Tibial nerve (tissue), 4 donors: ENCODE data around the gene WFDC6. TPM values are rescaled to one million over a fixed set of nuclear protein-coding genes. Genes with fewer than 3 reads are reported as not detected.
A peak's percentile ranks its signal among the peaks of the same experiment; 100 is the strongest.

Source experiments
- DNase-seq, 2 donors: peaks; one replicate each; pipeline ENCODE4 v3.0.0-alpha.2; 2019; ENCODE audit warnings: low spot score in 2 of 2
- H3K27ac ChIP-seq, 4 donors: fragments of 200-600 bp; sonication (generic) in 3 of 4; one replicate each; pipeline ENCODE4 v1.5.1; 2017 to 2019; ENCODE audit warnings: mild to moderate bottlenecking in 1 of 4
- H3K27me3 ChIP-seq, 2 donors: fragments of 200-600 bp; sonication (generic) in 1 of 2; one replicate each; pipeline versions ENCODE4 v1.5.1 to v1.6.0; 2017 to 2019
- H3K36me3 ChIP-seq, 3 donors: fragments of 200-600 bp; sonication (generic); one replicate each; pipeline ENCODE4 v1.5.1; 2018 to 2019
- H3K4me1 ChIP-seq, 4 donors: fragments of 200-600 bp; sonication (generic) in 3 of 4; one replicate each; pipeline ENCODE4 v1.5.1; 2017 to 2019
- H3K4me3 ChIP-seq, 4 donors: fragments of 200-600 bp; sonication (generic) in 3 of 4; one replicate each; pipeline ENCODE4 v1.5.1; 2017 to 2019; ENCODE audit warnings: mild to moderate bottlenecking in 1 of 4, moderate library complexity in 1 of 4
- H3K9me3 ChIP-seq, 4 donors: fragments of 200-600 bp; sonication (generic) in 3 of 4; one replicate each; pipeline ENCODE4 v1.5.1; 2017 to 2019
- EP300 ChIP-seq, 2 donors: sonication (generic); formaldehyde crosslinking; IDR thresholded peaks; one replicate each; pipeline ENCODE4 v1.6.1; 2017; ENCODE audit warnings: antibody characterized with exemption in 2 of 2, mild to moderate bottlenecking in 1 of 2
- POLR2A ChIP-seq, 2 donors: fragments of 450-650 bp; IDR thresholded peaks; one replicate each; pipeline ENCODE4 v1.6.1; 2017; ENCODE audit warnings: antibody characterized with exemption in 2 of 2, mild to moderate bottlenecking in 2 of 2, moderate library complexity in 2 of 2
- WGBS, 2 donors: methylation state at CpG; one replicate each; pipeline ENCODE4 v1.1.5; 2018; 5-methylcytosine and 5-hydroxymethylcytosine counted together
- small RNA-seq: library from RNA; depleted of rRNA; stranded (forward); fragments of <200 nt; gene quantifications from one replicate; pipeline ENCODE3, GENCODE V24; 2016
- total RNA-seq, 4 donors: library from RNA; depleted of rRNA; stranded (reverse); fragments of >200 nt; gene quantifications; one replicate each; pipeline ENCODE4 v1.1.0, GENCODE V29; 2016
- TF ChIP-seq, protein P1 (sequence below), 5 experiments: fragments of 200-600 bp in 3 of 5; fragments of 450-650 bp in 2 of 5; sonication (generic) in 3 of 5; IDR thresholded peaks; one replicate each; pipeline ENCODE4 v1.5.1; 2016 to 2019; ENCODE audit warnings: antibody characterized with exemption in 5 of 5, mild to moderate bottlenecking in 3 of 5, moderate library complexity in 2 of 5

WFDC6 gene
- total RNA-seq, 4 donors from 2014 or later: not detected

DNA sequence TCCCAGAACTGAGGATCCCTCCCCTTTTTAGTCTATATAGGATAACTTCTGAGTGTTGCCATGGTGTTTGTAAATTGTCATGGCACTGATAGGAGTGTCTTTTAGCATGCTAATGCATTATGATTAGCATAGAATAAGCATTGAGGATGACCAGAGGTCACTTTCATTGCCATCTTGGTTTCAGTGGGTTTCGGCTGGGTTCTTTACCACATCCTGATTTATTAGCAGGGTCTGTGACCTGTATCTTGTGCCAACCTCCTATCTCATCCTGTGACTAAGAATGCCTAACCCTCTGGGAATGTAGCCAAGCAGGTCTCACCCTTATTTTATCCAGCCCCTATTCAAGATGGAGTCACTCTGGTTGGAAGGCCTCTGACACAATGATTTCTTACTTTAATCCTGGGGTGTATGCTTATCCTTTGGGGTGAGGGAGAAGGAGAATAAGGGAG is 50.2 kb downstream of the WFDC6 start:
- no peak overlapping the region for H3K4me3 ChIP-seq
- no peak overlapping the region for H3K27ac ChIP-seq
- no peaks in the 10 kb centered on the region for H3K9me3 ChIP-seq
- H3K36me3 ChIP-seq: no peaks in the 10 kb centered on the region
- peaks cover 0 to 7% of the 10 kb centered on the region in 2 donors for H3K27me3 ChIP-seq
- H3K4me1 ChIP-seq: no peaks in the 10 kb centered on the region
- TF ChIP-seq EP300 (IDR thresholded peaks at IDR 0.05) (no peak), POLR2A (IDR thresholded peaks at IDR 0.05) (no peak)
- no peak for DNase-seq
- 42 to 72% methylated on average over 1 of the region's 1 CpG for whole genome bisulfite sequencing, 2 donors

DNA sequence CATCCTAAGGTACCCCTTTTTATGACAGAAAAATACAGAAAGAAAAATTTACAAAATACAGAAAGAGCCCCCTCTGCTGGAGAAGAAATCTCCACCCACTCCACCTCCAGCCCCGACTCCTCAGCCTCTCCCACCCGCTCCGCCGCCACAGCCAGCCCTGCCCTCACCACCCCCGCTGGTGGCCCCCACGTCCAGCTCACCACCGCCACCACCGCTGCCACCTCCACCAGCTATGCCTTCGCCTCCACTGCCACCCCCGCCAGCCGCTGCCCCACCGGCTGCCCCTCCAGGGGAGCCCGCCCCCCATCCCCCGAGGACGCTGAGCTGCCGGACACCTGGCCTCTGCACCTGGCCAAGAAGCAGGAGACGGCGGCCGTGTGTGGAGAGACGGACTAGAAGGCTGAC is 52.0 kb downstream of the WFDC6 start:
- Histone ChIP-seq H3K27me3 (peaks cover 0 to 9% of the 10 kb centered on the region in 2 donors), H3K9me3 (no peaks in the 10 kb centered on the region), H3K4me1 (no peaks in the 10 kb centered on the region), H3K4me3 (no peak overlapping the region), H3K36me3 (no peaks in the 10 kb centered on the region), H3K27ac (no peak overlapping the region)
- TF ChIP-seq EP300 (IDR thresholded peaks at IDR 0.05): no peak
- TF ChIP-seq, protein P1, sequence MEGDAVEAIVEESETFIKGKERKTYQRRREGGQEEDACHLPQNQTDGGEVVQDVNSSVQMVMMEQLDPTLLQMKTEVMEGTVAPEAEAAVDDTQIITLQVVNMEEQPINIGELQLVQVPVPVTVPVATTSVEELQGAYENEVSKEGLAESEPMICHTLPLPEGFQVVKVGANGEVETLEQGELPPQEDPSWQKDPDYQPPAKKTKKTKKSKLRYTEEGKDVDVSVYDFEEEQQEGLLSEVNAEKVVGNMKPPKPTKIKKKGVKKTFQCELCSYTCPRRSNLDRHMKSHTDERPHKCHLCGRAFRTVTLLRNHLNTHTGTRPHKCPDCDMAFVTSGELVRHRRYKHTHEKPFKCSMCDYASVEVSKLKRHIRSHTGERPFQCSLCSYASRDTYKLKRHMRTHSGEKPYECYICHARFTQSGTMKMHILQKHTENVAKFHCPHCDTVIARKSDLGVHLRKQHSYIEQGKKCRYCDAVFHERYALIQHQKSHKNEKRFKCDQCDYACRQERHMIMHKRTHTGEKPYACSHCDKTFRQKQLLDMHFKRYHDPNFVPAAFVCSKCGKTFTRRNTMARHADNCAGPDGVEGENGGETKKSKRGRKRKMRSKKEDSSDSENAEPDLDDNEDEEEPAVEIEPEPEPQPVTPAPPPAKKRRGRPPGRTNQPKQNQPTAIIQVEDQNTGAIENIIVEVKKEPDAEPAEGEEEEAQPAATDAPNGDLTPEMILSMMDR (IDR thresholded peaks at IDR 0.05): peak in 1 of 5 experiments; percentile 6
- DNase-seq: no peak
- 19 to 26% methylated on average over 16 to 17 of the region's 20 CpGs for WGBS, 2 donors

DNA sequence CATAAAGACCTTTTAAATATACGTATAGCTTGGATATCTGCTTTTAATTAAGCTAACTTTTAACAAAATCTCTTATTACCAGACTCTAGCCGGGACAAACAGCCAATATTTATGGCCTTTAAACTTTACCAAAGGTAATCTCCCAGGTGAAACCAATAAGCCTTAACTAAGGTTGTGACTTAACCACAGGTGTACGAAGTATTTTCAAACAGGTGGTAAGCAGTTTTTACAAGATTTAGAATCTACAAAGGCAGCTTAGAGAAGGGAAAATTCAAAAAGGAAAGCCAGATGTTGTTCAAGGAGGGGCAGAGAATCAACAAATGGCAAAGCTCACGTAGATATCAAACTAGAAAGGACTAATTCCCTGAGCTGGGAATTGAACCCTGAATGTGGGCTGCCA is 53.9 kb downstream of the WFDC6 start:
- H3K27me3 ChIP-seq: peaks cover 0 to 15% of the 10 kb centered on the region in 2 donors

DNA sequence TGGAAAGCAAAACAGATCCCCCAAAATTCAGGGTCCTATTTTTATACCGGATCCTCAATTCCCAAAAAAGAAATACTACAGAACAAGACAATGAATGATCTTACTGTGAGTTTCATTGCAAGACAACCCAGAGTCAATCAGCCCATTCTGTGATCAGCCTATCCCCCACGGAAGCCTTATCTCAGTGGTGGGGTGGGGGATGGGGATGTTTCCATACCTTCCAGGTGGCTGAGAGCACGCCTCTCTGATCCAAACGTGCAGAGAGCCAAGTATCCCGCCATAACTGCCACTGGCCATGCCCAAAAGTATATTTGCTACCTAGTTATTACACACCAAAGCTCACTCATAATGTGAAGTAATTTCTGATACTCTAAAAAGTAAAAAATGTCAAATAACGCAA is 54.6 kb downstream of the WFDC6 start:
- Histone ChIP-seq H3K4me1 (no peaks in the 10 kb centered on the region), H3K27me3 (peaks cover 0 to 15% of the 10 kb centered on the region in 2 donors), H3K9me3 (no peaks in the 10 kb centered on the region), H3K4me3 (no peak overlapping the region), H3K27ac (no peak overlapping the region), H3K36me3 (no peaks in the 10 kb centered on the region)
- WGBS, 2 donors: 31 to 32% methylated on average over 6 of the region's 6 CpGs
- TF ChIP-seq, protein P1 (IDR thresholded peaks at IDR 0.05): no peak
- no peak for DNase-seq

More for the DNA sequence above, 53.9 kb downstream of the WFDC6 start:
- Histone ChIP-seq H3K4me3 (no peak overlapping the region), H3K27ac (no peak overlapping the region), H3K9me3 (no peaks in the 10 kb centered on the region), H3K36me3 (no peaks in the 10 kb centered on the region), H3K4me1 (no peaks in the 10 kb centered on the region)
- TF ChIP-seq, protein P1 (IDR thresholded peaks at IDR 0.05): no peak
- TF ChIP-seq POLR2A (IDR thresholded peaks at IDR 0.05): no peak
- WGBS, 2 donors: 67 to 71% methylated on average over 4 of the region's 4 CpGs
- DNase-seq: no peak

Small RNA genes lying within 50 kb of the gene (small RNA-seq; reads per million reads assigned to genes)
- gene AL031663.1: not detected
- not detected for gene HSPD1P21
- not detected for gene RNA5SP485

Other genes with a start within 250 kb of the WFDC6 start
- gene RBPJL, start 232.6 kb downstream of the WFDC6 start, total RNA-seq: under 1 TPM in 1 of 4 donors, not detected in 3; 0.44 TPM
- not detected for gene MATN4, start 231.2 kb downstream of the WFDC6 start, total RNA-seq
- gene SDC4, start 191.1 kb downstream of the WFDC6 start, total RNA-seq: 10 to 100 TPM; 41.2 to 72.5 (median 63.4) TPM
- 10 to 100 TPM; 19.2 to 35.6 (median 25.2) TPM for gene SYS1, start 176.3 kb downstream of the WFDC6 start, total RNA-seq
- gene TP53TG5, start 161.2 kb downstream of the WFDC6 start, total RNA-seq: not detected
- 10 to 100 TPM; 36.3 to 63.3 (median 51.1) TPM for gene DBNDD2, start 131.2 kb downstream of the WFDC6 start, total RNA-seq
- gene PIGT, start 123.3 kb downstream of the WFDC6 start, total RNA-seq: 10 to 100 TPM; 54.6 to 82.8 (median 69.7) TPM
- gene WFDC2, start 69.7 kb downstream of the WFDC6 start, total RNA-seq: 1 to 10 TPM in 1 of 4 donors, under 1 TPM in 1, not detected in 2; 0.84 to 3.5 TPM
- not detected for gene SPINT3, start 23.9 kb downstream of the WFDC6 start, total RNA-seq
- not detected for gene EPPIN, start 7.9 kb upstream of the WFDC6 start, total RNA-seq
- gene WFDC8, start 39.8 kb upstream of the WFDC6 start, total RNA-seq: not detected
- not detected for gene WFDC10A, start 90.3 kb upstream of the WFDC6 start, total RNA-seq
- not detected for gene WFDC9, start 91.8 kb upstream of the WFDC6 start, total RNA-seq
- not detected for gene WFDC11, start 130.8 kb upstream of the WFDC6 start, total RNA-seq
- not detected for gene WFDC13, start 162.6 kb upstream of the WFDC6 start, total RNA-seq
- gene WFDC10B, start 165.5 kb upstream of the WFDC6 start, total RNA-seq: under 1 TPM in 1 of 4 donors, not detected in 3; 0.84 TPM
- gene SPINT4, start 182.9 kb upstream of the WFDC6 start, total RNA-seq: not detected